H9 (cell line): ENCODE data around the gene ZSCAN5C. TPM values are rescaled to one million over a fixed set of nuclear protein-coding genes. Genes with fewer than 3 reads are reported as not detected.

ENCODE experiments used
- DNase-seq: peaks from one replicate; pipeline ENCODE4 v3.0.0-alpha.2; 2017
- H2AFZ ChIP-seq: one replicate; pipeline ENCODE4 v1.6.1; 2013; ENCODE audit warnings: mild to moderate bottlenecking, low read length, control low read depth, moderate library complexity
- H2AK5ac ChIP-seq: 2 replicates; pipeline ENCODE4 v1.6.1; 2013; ENCODE audit warnings: low read length, control low read depth, mixed read lengths; ENCODE audit not compliant: insufficient read length
- H2BK120ac ChIP-seq: one replicate; pipeline ENCODE4 v1.6.1; 2013; ENCODE audit warnings: low read depth, mild to moderate bottlenecking, low read length, control low read depth, inconsistent platforms; ENCODE audit not compliant: poor library complexity, severe bottlenecking
- H2BK12ac ChIP-seq: 2 replicates; pipeline ENCODE4 v1.6.1; 2013; ENCODE audit warnings: low read length, control low read depth, mixed read lengths, low read depth; ENCODE audit not compliant: insufficient read length
- H2BK15ac ChIP-seq: 2 replicates; pipeline ENCODE4 v1.6.1; 2013; ENCODE audit warnings: low read depth, low read length, control low read depth
- H2BK20ac ChIP-seq: one replicate; pipeline ENCODE4 v1.6.1; 2013; ENCODE audit warnings: low read depth, mild to moderate bottlenecking, low read length, control low read depth, inconsistent platforms; ENCODE audit not compliant: poor library complexity, severe bottlenecking
- H2BK5ac ChIP-seq: 2 replicates; pipeline ENCODE4 v1.6.1; 2013; ENCODE audit warnings: low read length, control low read depth, mixed read lengths; ENCODE audit not compliant: insufficient read length
- H3K14ac ChIP-seq: 2 replicates; pipeline ENCODE4 v1.6.1; 2013; ENCODE audit warnings: low read length, control low read depth; ENCODE audit not compliant: insufficient read depth
- H3K18ac ChIP-seq: 2 replicates; pipeline ENCODE4 v1.6.1; 2013; ENCODE audit warnings: low read depth, mild to moderate bottlenecking, mixed read lengths, low read length, control low read depth; ENCODE audit not compliant: insufficient read length
- H3K23ac ChIP-seq: 2 replicates; pipeline ENCODE4 v1.6.1; 2013; ENCODE audit warnings: low read length, control low read depth, mixed read lengths, low read depth; ENCODE audit not compliant: insufficient read length
- H3K23me2 ChIP-seq: 2 replicates; pipeline ENCODE4 v1.6.1; 2013; ENCODE audit warnings: low read depth, mild to moderate bottlenecking, mixed read lengths, low read length, control low read depth; ENCODE audit not compliant: insufficient read length, poor library complexity, severe bottlenecking
- H3K27ac ChIP-seq: 2 replicates; pipeline ENCODE4 v1.5.1; 2013; ENCODE audit warnings: low read length, control low read depth, mixed read lengths, low read depth; ENCODE audit not compliant: insufficient read length
- H3K27me3 ChIP-seq: 2 replicates; pipeline ENCODE4 v1.6.1; 2013; ENCODE audit warnings: low read length, control low read depth, inconsistent platforms; ENCODE audit not compliant: insufficient read depth
- H3K4ac ChIP-seq: 2 replicates; pipeline ENCODE4 v1.6.1; 2013; ENCODE audit warnings: low read depth, mild to moderate bottlenecking, control low read depth, inconsistent platforms, low read length, moderate library complexity
- H3K4me1 ChIP-seq: 2 replicates; pipeline ENCODE4 v1.6.1; 2013; ENCODE audit warnings: low read length, control low read depth, inconsistent platforms; ENCODE audit not compliant: insufficient read depth
- H3K4me2 ChIP-seq: 2 replicates; pipeline ENCODE4 v1.6.1; 2013; ENCODE audit warnings: low read length, control low read depth, mixed read lengths; ENCODE audit not compliant: insufficient read length, insufficient read depth
- H3K56ac ChIP-seq: 2 replicates; pipeline ENCODE4 v1.6.1; 2013; ENCODE audit warnings: low read depth, mild to moderate bottlenecking, mixed read lengths, low read length, control low read depth; ENCODE audit not compliant: insufficient read length
- H3K79me1 ChIP-seq: 2 replicates; pipeline ENCODE4 v1.6.1; 2013; ENCODE audit warnings: low read depth, mild to moderate bottlenecking, moderate library complexity, low read length, control low read depth, inconsistent platforms; ENCODE audit not compliant: insufficient read depth, poor library complexity, severe bottlenecking
- H3K79me2 ChIP-seq: 2 replicates; pipeline ENCODE4 v1.6.1; 2013; ENCODE audit warnings: low read length, control low read depth, inconsistent platforms; ENCODE audit not compliant: insufficient read depth
- H3K9ac ChIP-seq: 2 replicates; pipeline ENCODE4 v1.6.1; 2013; ENCODE audit warnings: low read length, control low read depth, mixed read lengths; ENCODE audit not compliant: insufficient read length; ENCODE audit errors: extremely low read depth
- H3K9me3 ChIP-seq: one replicate; pipeline ENCODE4 v1.6.1; 2013; ENCODE audit warnings: low read depth, low read length, inconsistent platforms; ENCODE audit not compliant: control insufficient read depth
- H3T11ph ChIP-seq: one replicate; pipeline ENCODE4 v1.6.1; 2013; ENCODE audit warnings: mild to moderate bottlenecking, low read length, control low read depth, inconsistent platforms
- H4K20me1 ChIP-seq: one replicate; pipeline ENCODE4 v1.6.1; 2013; ENCODE audit not compliant: control insufficient read depth, insufficient read length, insufficient read depth
- H4K5ac ChIP-seq: 2 replicates; pipeline ENCODE4 v1.6.1; 2013; ENCODE audit warnings: low read depth, mild to moderate bottlenecking, mixed read lengths, low read length, control low read depth; ENCODE audit not compliant: insufficient read length
- H4K8ac ChIP-seq: replicated peaks from 2 replicates; pipeline ENCODE4 v1.6.1; 2013; ENCODE audit warnings: low read length, control low read depth, mixed read lengths, low read depth; ENCODE audit not compliant: insufficient read length
- H4K91ac ChIP-seq: 2 replicates; pipeline ENCODE4 v1.6.1; 2013; ENCODE audit warnings: low read depth, mild to moderate bottlenecking, moderate library complexity, mixed read lengths, low read length, control low read depth; ENCODE audit not compliant: insufficient read length
- H3K27ac Mint-ChIP-seq, 3 experiments: 2 replicates in 2 of 3; 3 replicates in 1 of 3; pipeline ENCODE4 v1.8.0; 2020 to 2021; ENCODE audit warnings: mixed read lengths in 3 of 3, mild to moderate bottlenecking in 1 of 3, moderate library complexity in 1 of 3
- H3K27me3 Mint-ChIP-seq: 2 replicates; pipeline ENCODE4 v1.8.0; 2021; ENCODE audit warnings: low read depth, mild to moderate bottlenecking, moderate library complexity, mixed read lengths
- H3K36me3 Mint-ChIP-seq, 3 experiments: 2 replicates in 2 of 3; 3 replicates in 1 of 3; pipeline ENCODE4 v1.8.0; 2020 to 2021; ENCODE audit warnings: low read depth in 3 of 3, mixed read lengths in 3 of 3; ENCODE audit not compliant: insufficient read depth in 1 of 3
- H3K4me1 Mint-ChIP-seq, 2 experiments: 2 replicates each; pipeline ENCODE4 v1.8.0; 2020; ENCODE audit warnings: mixed read lengths in 2 of 2
- H3K4me3 Mint-ChIP-seq, 2 experiments: 2 replicates in 1 of 2; 3 replicates in 1 of 2; pipeline ENCODE4 v1.8.0; 2020 to 2021; ENCODE audit warnings: mild to moderate bottlenecking in 2 of 2, mixed read lengths in 2 of 2, moderate library complexity in 1 of 2
- H3K9me3 Mint-ChIP-seq, 2 experiments: 2 replicates in 1 of 2; 3 replicates in 1 of 2; pipeline ENCODE4 v1.8.0; 2020; ENCODE audit warnings: mild to moderate bottlenecking in 2 of 2, mixed read lengths in 2 of 2, moderate library complexity in 1 of 2
- CTCF ChIP-seq: fragments of 200-600 bp; sonication (generic); conservative IDR thresholded peaks from 3 replicates; pipeline ENCODE4 v1.8.0; 2021; ENCODE audit warnings: antibody characterized with exemption, mild to moderate bottlenecking
- WGBS: extraction: QIAGEN DNeasy Blood & Tissue Kit; methylation state at CpG from one replicate; pipeline ENCODE4 v1.1.7; 2013; ENCODE audit warnings: missing lambda C conversion rate, low lambda C conversion rate, mixed read lengths; ENCODE audit not compliant: insufficient read length; ENCODE audit errors: extremely low coverage; 5-methylcytosine and 5-hydroxymethylcytosine counted together
- total RNA-seq: library from RNA; stranded (reverse); gene quantifications from 2 replicates; pipeline ENCODE4 v1.2.1, GENCODE V29; 2021

The ZSCAN5C gene
- total RNA-seq, 1 experiment from 2014 or later: not detected

GRCh38 chr19:56211718-56212117, 9.6 kb downstream of the ZSCAN5C start:
- H2BK120ac ChIP-seq: no peak overlapping the region
- H3K9me3 Mint-ChIP-seq: peaks cover 7 to 62% of the 10 kb centered on the region in 2 experiments; a peak in 4 of 5 replicates

More at GRCh38 chr19:56211718-56212117, 9.6 kb downstream of the ZSCAN5C start:
- DNase-seq: no peak
- Histone ChIP-seq H3K23ac (no peak overlapping the region), H3K27me3 (no peaks in the 10 kb centered on the region), H2AFZ (no peak overlapping the region), H3K79me1 (no peaks in the 10 kb centered on the region), H3K4ac (no peak overlapping the region), H2BK20ac (no peak overlapping the region), H4K91ac (no peak overlapping the region), H3K79me2 (no peaks in the 10 kb centered on the region), H3K14ac (no peak overlapping the region), H4K8ac (no peak overlapping the region), H3K9ac (no peak overlapping the region), H4K5ac (no peak overlapping the region), H3K23me2 (no peaks in the 10 kb centered on the region), H3K9me3 (no peaks in the 10 kb centered on the region), H3K18ac (no peak overlapping the region), H2BK15ac (no peak overlapping the region), H2BK5ac (no peak overlapping the region), H3K27ac (no peak overlapping the region), H3K4me2 (no peak overlapping the region), H3T11ph (no peak overlapping the region), H2BK12ac (no peak overlapping the region), H3K56ac (no peak overlapping the region), H3K4me1 (no peaks in the 10 kb centered on the region; the same call in 1 of the 2 replicates), H4K20me1 (no peaks in the 10 kb centered on the region), H2AK5ac (no peak overlapping the region)
- Mint-ChIP-seq H3K36me3 (peaks cover 0 to 2% (median 0%) of the 10 kb centered on the region in 3 experiments; a peak in 1 of 7 replicates), H3K27me3 (peaks cover 15% of the 10 kb centered on the region), H3K4me3 (no peak overlapping the region), H3K4me1 (0 out of 4 replicates have a peak, but pooled peaks cover under 1% of the 10 kb centered on the region in 2 experiments), H3K27ac (no peak overlapping the region)
- peak; percentile 28; the same call in 1 of the 3 replicates for TF ChIP-seq CTCF
- no CpG with 5 or more reads among the region's 4 CpGs for WGBS
